Natural killer cell (primary cell): ENCODE results near the gene HECTD2. TPM values are rescaled to one million over a fixed set of nuclear protein-coding genes. Genes with fewer than 3 reads are reported as not detected.

Experiments used
- ATAC-seq, 3 donors: fragments of 150-1000 bp in 2 of 3; fragments of 200-7000 bp in 1 of 3; cut with Tn5 transposase; 1 replicate in 1 of 3; 2 replicates in 2 of 3; pipeline ENCODE4 v1.10.0; 2021; ENCODE audit warnings: mild to moderate bottlenecking in 2 of 3, moderate library complexity in 2 of 3
- DNase-seq, 2 donors: peaks; one replicate each; pipeline versions ENCODE4 v3.0.0 to v3.0.0-alpha.2; 2013 to 2021; ENCODE audit warnings: mixed read lengths in 1 of 2
- H3K27ac ChIP-seq: one replicate; pipeline ENCODE4 v1.5.1; 2013; ENCODE audit warnings: mild to moderate bottlenecking, low read length
- H3K27me3 ChIP-seq: one replicate; pipeline ENCODE4 v1.6.1; 2013; ENCODE audit warnings: low read length; ENCODE audit not compliant: control insufficient read depth, insufficient read depth
- H3K36me3 ChIP-seq: one replicate; pipeline ENCODE4 v1.6.1; 2013; ENCODE audit warnings: low read length; ENCODE audit not compliant: control insufficient read depth, insufficient read depth
- H3K4me1 ChIP-seq: one replicate; pipeline ENCODE4 v1.6.1; 2013; ENCODE audit warnings: low read length; ENCODE audit not compliant: control insufficient read depth, insufficient read depth
- H3K4me3 ChIP-seq: one replicate; pipeline ENCODE4 v1.5.1; 2013; ENCODE audit warnings: low read length
- H3K9me3 ChIP-seq: one replicate; pipeline ENCODE4 v1.6.1; 2013; ENCODE audit warnings: low read length; ENCODE audit not compliant: control insufficient read depth, insufficient read depth
- H3K27ac Mint-ChIP-seq, 2 donors: one replicate each; pipeline ENCODE4 v1.8.0; 2022; ENCODE audit warnings: mild to moderate bottlenecking in 2 of 2, mixed read lengths in 2 of 2, moderate library complexity in 1 of 2
- H3K27me3 Mint-ChIP-seq, 2 donors: one replicate each; pipeline ENCODE4 v1.8.0; 2022; ENCODE audit warnings: low read depth in 2 of 2, mixed read lengths in 2 of 2
- H3K36me3 Mint-ChIP-seq: one replicate; pipeline ENCODE4 v1.8.0; 2022; ENCODE audit warnings: mixed read lengths
- H3K4me1 Mint-ChIP-seq, 2 donors: one replicate each; pipeline ENCODE4 v1.8.0; 2022; ENCODE audit warnings: mixed read lengths in 2 of 2
- H3K4me3 Mint-ChIP-seq: one replicate; pipeline ENCODE4 v1.8.0; 2022; ENCODE audit warnings: mild to moderate bottlenecking, moderate library complexity, mixed read lengths
- H3K9me3 Mint-ChIP-seq, 2 donors: one replicate each; pipeline ENCODE4 v1.8.0; 2022; ENCODE audit warnings: mixed read lengths in 2 of 2
- CTCF ChIP-seq: fragments of 200-600 bp; IDR thresholded peaks from one replicate; pipeline ENCODE4 v1.8.0; 2022; ENCODE audit warnings: antibody characterized with exemption
- WGBS: methylation state at CpG from one replicate; pipeline ENCODE4 v1.1.7; 2013; ENCODE audit warnings: missing lambda C conversion rate; ENCODE audit not compliant: insufficient coverage; 5-methylcytosine and 5-hydroxymethylcytosine counted together
- intact Hi-C: fragments of 100-400 bp; cut with micrococcal nuclease; formaldehyde crosslinking; loops from one replicate; pipeline ENCODE4 v1.14.2; 2022
- total RNA-seq, 4 donors: library from RNA; stranded (reverse); fragments of 120-200 nt in 1 of 4; gene quantifications; one replicate each; pipeline versions ENCODE4 v1.2.3 to v1.2.4, GENCODE V29; 2013 to 2022

Gene HECTD2
- total RNA-seq, 3 donors from 2014 or later (not counting 1 experiment from before 2014, with no cell fraction given) = 0.61 to 3.6 (median 1.1) TPM

DNA sequence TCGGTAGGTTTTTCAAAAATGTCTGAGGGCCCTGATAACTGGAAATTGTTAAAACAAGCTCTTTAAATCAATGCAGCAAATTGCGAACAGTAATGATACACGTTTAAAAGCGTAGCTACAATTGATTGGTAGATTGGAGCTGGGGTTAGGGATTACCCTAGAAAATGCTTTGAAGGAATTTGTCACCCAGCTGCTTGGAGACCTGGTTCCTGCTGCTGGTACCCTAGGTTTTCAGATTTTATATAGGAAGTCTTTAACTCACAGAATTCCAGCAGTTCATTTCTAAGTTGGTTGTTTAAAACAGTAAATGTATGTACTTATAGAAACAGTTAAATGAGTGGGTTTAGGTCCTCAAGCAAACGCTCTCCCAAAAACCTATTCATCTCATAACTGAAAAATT is 1.5 kb downstream of the HECTD2 start:
- WGBS = 93% methylated on average over 4 of the region's 5 CpGs
- no peaks in the 10 kb centered on the region for H3K9me3 Mint-ChIP-seq
- H3K4me1 ChIP-seq = peaks cover 15% of the 10 kb centered on the region
- H3K27me3 Mint-ChIP-seq = peaks cover 2 to 5% of the 10 kb centered on the region in 2 donors
- H3K9me3 ChIP-seq = no peaks in the 10 kb centered on the region
- H3K4me3 ChIP-seq = no peak overlapping the region
- intact Hi-C loops = no loop called here
- H3K4me1 Mint-ChIP-seq = peaks cover 8 to 13% of the 10 kb centered on the region in 2 donors
- DNase-seq (no peak), ATAC-seq (no peak)
- H3K27me3 ChIP-seq = no peaks in the 10 kb centered on the region
- no peaks in the 10 kb centered on the region for H3K36me3 Mint-ChIP-seq
- peak overlapping the region in 1 of 2 donors; percentile 72 for H3K27ac Mint-ChIP-seq
- no peak for TF ChIP-seq CTCF
- H3K27ac ChIP-seq = no peak overlapping the region
- H3K4me3 Mint-ChIP-seq = peak overlapping the region; percentile 82
- no peaks in the 10 kb centered on the region for H3K36me3 ChIP-seq

- no peaks in the 10 kb centered on the region for H3K36me3 Mint-ChIP-seq
- no peak for ATAC-seq
- peak overlapping the region; percentile 19 for H3K4me3 Mint-ChIP-seq
- H3K4me3 ChIP-seq = no peak overlapping the region
- no peaks in the 10 kb centered on the region for H3K27me3 ChIP-seq
- no peak overlapping the region for H3K27ac ChIP-seq
- H3K36me3 ChIP-seq = no peaks in the 10 kb centered on the region
- intact Hi-C loops = no loop called here
- no peak for DNase-seq
- peaks cover 0 to 4% of the 10 kb centered on the region in 2 donors for H3K27me3 Mint-ChIP-seq
- no peak for TF ChIP-seq CTCF
- H3K4me1 ChIP-seq = peaks cover 15% of the 10 kb centered on the region
- WGBS = 94% methylated on average over 4 of the region's 4 CpGs
- no peaks in the 10 kb centered on the region for H3K9me3 Mint-ChIP-seq
- peaks cover 8 to 13% of the 10 kb centered on the region in 2 donors for H3K4me1 Mint-ChIP-seq
- H3K27ac Mint-ChIP-seq = no peak overlapping the region
- no peaks in the 10 kb centered on the region for H3K9me3 ChIP-seq
These were observed 2.4 kb downstream of the HECTD2 start for GRCh38 chr10:91412354-91413087.

GRCh38 chr10:91415816-91416215 is 5.7 kb downstream of the HECTD2 start:
- no peak for DNase-seq
- H3K27me3 ChIP-seq = no peaks in the 10 kb centered on the region
- peaks cover 3% of the 10 kb centered on the region for H3K4me1 ChIP-seq
- Mint-ChIP-seq H3K4me1 (peaks cover 0 to 3% of the 10 kb centered on the region in 2 donors), H3K36me3 (no peaks in the 10 kb centered on the region), H3K27me3 (no peaks in the 10 kb centered on the region), H3K27ac (no peak overlapping the region), H3K4me3 (no peak overlapping the region), H3K9me3 (no peaks in the 10 kb centered on the region)
- intact Hi-C loops = no loop called here
- ATAC-seq = no peak
- H3K9me3 ChIP-seq = no peaks in the 10 kb centered on the region
- no peak for TF ChIP-seq CTCF
- H3K27ac ChIP-seq = no peak overlapping the region
- no CpG with 5 or more reads among the region's 3 CpGs for WGBS
- no peaks in the 10 kb centered on the region for H3K36me3 ChIP-seq
- H3K4me3 ChIP-seq = no peak overlapping the region
